Chondrocyte (in vitro differentiated cells): Measurements from ENCODE around the gene ISG20. TPM values are rescaled to one million over a fixed set of nuclear protein-coding genes. Genes with fewer than 3 reads are reported as not detected.
A peak's percentile ranks its signal among the peaks of the same experiment; 100 is the strongest.

Experiments
- DNase-seq: peaks from one replicate; pipeline ENCODE4 v3.0.0; 2021; ENCODE audit warnings: mixed read lengths, low spot score
- H3K27ac Mint-ChIP-seq: one replicate; pipeline ENCODE4 v1.8.0; 2021; ENCODE audit warnings: mild to moderate bottlenecking, moderate library complexity, mixed read lengths; ENCODE audit not compliant: unreplicated experiment
- H3K27me3 Mint-ChIP-seq: 2 replicates; pipeline ENCODE4 v1.8.0; 2021; ENCODE audit warnings: low read depth, mixed read lengths
- H3K36me3 Mint-ChIP-seq: 2 replicates; pipeline ENCODE4 v1.8.0; 2021; ENCODE audit warnings: low read depth, mixed read lengths
- H3K4me1 Mint-ChIP-seq: 2 replicates; pipeline ENCODE4 v1.8.0; 2021; ENCODE audit warnings: low read depth, mild to moderate bottlenecking, mixed read lengths
- H3K4me3 Mint-ChIP-seq: one replicate; pipeline ENCODE4 v1.8.0; 2021; ENCODE audit warnings: mild to moderate bottlenecking, moderate library complexity, mixed read lengths; ENCODE audit not compliant: unreplicated experiment
- H3K9me3 Mint-ChIP-seq: 2 replicates; pipeline ENCODE4 v1.8.0; 2021; ENCODE audit warnings: low read depth, mixed read lengths
- total RNA-seq: library from RNA; stranded (reverse); gene quantifications from 3 replicates; pipeline ENCODE4 v1.2.1, GENCODE V29; 2021
- TF ChIP-seq, protein P1 (sequence below): fragments of 200-600 bp; sonication (generic); IDR thresholded peaks from 2 replicates; pipeline ENCODE4 v1.5.0; 2021; ENCODE audit warnings: antibody characterized with exemption, mild to moderate bottlenecking, moderate library complexity

Gene ISG20
- total RNA-seq, 1 donor from 2014 or later: 4.5 TPM

GRCh38 chr15:88645171-88646087 lies 6.6 kb downstream of the ISG20 start:
- H3K27me3 Mint-ChIP-seq: no peaks in the 10 kb centered on the region
- no peak for DNase-seq
- TF ChIP-seq, protein P1, sequence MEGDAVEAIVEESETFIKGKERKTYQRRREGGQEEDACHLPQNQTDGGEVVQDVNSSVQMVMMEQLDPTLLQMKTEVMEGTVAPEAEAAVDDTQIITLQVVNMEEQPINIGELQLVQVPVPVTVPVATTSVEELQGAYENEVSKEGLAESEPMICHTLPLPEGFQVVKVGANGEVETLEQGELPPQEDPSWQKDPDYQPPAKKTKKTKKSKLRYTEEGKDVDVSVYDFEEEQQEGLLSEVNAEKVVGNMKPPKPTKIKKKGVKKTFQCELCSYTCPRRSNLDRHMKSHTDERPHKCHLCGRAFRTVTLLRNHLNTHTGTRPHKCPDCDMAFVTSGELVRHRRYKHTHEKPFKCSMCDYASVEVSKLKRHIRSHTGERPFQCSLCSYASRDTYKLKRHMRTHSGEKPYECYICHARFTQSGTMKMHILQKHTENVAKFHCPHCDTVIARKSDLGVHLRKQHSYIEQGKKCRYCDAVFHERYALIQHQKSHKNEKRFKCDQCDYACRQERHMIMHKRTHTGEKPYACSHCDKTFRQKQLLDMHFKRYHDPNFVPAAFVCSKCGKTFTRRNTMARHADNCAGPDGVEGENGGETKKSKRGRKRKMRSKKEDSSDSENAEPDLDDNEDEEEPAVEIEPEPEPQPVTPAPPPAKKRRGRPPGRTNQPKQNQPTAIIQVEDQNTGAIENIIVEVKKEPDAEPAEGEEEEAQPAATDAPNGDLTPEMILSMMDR: no peak
- H3K4me3 Mint-ChIP-seq: no peak overlapping the region
- peaks cover 18% of the 10 kb centered on the region for H3K4me1 Mint-ChIP-seq
- no peaks in the 10 kb centered on the region for H3K9me3 Mint-ChIP-seq
- H3K27ac Mint-ChIP-seq: no peak overlapping the region
- H3K36me3 Mint-ChIP-seq: no peaks in the 10 kb centered on the region

GRCh38 chr15:88646088-88646405 lies 7.2 kb downstream of the ISG20 start:
- H3K4me1 Mint-ChIP-seq: peaks cover 18% of the 10 kb centered on the region
- no peaks in the 10 kb centered on the region for H3K27me3 Mint-ChIP-seq
- no peaks in the 10 kb centered on the region for H3K36me3 Mint-ChIP-seq
- H3K4me3 Mint-ChIP-seq: no peak overlapping the region
- TF ChIP-seq, protein P1: no peak
- H3K9me3 Mint-ChIP-seq: no peaks in the 10 kb centered on the region
- no peak for DNase-seq
- no peak overlapping the region for H3K27ac Mint-ChIP-seq

GRCh38 chr15:88646951-88647350 lies 8.1 kb downstream of the ISG20 start:
- no peaks in the 10 kb centered on the region for H3K36me3 Mint-ChIP-seq
- no peaks in the 10 kb centered on the region for H3K9me3 Mint-ChIP-seq
- TF ChIP-seq, protein P1: no peak
- no peak for DNase-seq
- no peaks in the 10 kb centered on the region for H3K27me3 Mint-ChIP-seq
- no peak overlapping the region for H3K4me3 Mint-ChIP-seq
- H3K4me1 Mint-ChIP-seq: peaks cover 18% of the 10 kb centered on the region
- no peak overlapping the region for H3K27ac Mint-ChIP-seq

DNA sequence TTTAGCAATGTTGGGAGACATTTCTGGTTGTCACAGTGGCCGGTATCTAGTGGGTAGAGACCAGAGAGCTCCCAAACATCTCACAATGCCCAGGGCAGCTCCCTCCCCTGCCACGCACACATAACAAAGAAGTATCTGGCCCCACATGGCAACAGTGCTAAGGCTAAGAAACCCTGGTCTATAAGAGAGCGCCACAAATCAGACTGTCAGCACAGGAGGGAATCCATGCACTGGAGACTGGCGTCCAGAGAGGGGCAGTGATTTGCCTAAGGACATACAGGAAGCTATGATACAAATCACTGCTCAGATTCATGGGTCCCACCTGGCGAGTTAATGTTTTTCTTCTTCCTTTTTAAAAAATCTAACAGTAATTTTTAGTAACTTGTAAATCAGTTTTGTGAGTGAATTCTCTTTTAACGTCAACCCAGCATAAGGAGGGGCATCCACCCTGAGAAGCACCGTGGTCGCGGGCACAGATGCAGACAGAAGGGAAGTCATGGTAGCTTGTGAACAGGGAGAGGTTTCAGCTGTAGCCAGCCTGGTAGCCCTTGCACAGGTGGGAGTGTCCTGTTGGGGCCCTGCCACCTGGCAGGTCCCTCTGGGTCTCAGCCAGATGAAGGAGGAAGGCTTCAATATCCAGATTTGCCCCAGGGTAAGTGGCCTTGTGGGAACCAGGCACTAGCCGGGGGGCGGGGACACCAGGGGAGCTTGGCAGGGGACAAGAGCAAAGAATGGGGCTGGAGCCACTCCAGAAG lies 8.7 kb downstream of the ISG20 start:
- Mint-ChIP-seq H3K4me1 (peaks cover 18% of the 10 kb centered on the region), H3K4me3 (no peak overlapping the region), H3K27ac (peak overlapping the region; percentile 41), H3K36me3 (no peaks in the 10 kb centered on the region), H3K27me3 (no peaks in the 10 kb centered on the region), H3K9me3 (no peaks in the 10 kb centered on the region)
- DNase-seq: no peak
- TF ChIP-seq, protein P1: no peak

GRCh38 chr15:88648357-88649214 lies 9.8 kb downstream of the ISG20 start:
- DNase-seq: peak; percentile 73
- Mint-ChIP-seq H3K36me3 (no peaks in the 10 kb centered on the region), H3K27ac (peak overlapping the region; percentile 79), H3K9me3 (no peaks in the 10 kb centered on the region), H3K4me1 (peaks cover 18% of the 10 kb centered on the region), H3K4me3 (no peak overlapping the region), H3K27me3 (no peaks in the 10 kb centered on the region)
- TF ChIP-seq, protein P1: no peak
